ENCODE results near the gene DNAJC18. TPM values are rescaled to one million over a fixed set of nuclear protein-coding genes. Genes with fewer than 3 reads are reported as not detected.

DNAJC18 gene
- total and polyA plus RNA-seq, 5 donors, result 5.6 to 24.9 (median 14.8) TPM

DNA sequence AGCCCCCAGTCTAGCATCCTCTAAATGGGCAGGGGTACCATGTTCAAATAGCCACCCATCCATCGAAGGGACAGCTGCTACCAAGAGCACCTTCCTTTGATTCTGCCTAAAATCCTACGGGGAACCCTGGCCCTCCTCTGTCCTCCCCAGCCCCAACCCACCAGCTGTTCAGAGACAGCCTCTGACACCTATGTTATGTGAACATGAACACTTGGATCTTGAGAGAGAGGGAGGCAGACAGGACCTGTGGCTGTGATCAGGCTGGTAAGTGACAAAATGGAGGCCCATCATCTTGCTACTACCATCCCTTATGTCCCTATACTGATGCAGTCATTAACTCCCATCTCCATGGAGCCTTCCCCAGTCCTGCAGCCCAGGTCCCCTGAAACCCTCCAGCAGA is 64.4 kb downstream of the DNAJC18 start:
- WGBS, result 95% methylated on average over 2 of the region's 2 CpGs
- intact Hi-C loops (cut with DNase I), result no loop called here
- Histone ChIP-seq H3K9me3 (ENCODE audit: control insufficient read depth, low read length) (no peaks in the 10 kb centered on the region), H3K27me3 (ENCODE audit: control insufficient read depth, insufficient read depth) (no peaks in the 10 kb centered on the region), H3K27ac (ENCODE audit: low read length) (no peak overlapping the region), H3K4me1 (ENCODE audit: control insufficient read depth, insufficient read depth, low read length) (no peaks in the 10 kb centered on the region), H3K4me3 (ENCODE audit: low read length) (no peak overlapping the region)
- no peak for DNase-seq
- ATAC-seq, result no peak

DNA sequence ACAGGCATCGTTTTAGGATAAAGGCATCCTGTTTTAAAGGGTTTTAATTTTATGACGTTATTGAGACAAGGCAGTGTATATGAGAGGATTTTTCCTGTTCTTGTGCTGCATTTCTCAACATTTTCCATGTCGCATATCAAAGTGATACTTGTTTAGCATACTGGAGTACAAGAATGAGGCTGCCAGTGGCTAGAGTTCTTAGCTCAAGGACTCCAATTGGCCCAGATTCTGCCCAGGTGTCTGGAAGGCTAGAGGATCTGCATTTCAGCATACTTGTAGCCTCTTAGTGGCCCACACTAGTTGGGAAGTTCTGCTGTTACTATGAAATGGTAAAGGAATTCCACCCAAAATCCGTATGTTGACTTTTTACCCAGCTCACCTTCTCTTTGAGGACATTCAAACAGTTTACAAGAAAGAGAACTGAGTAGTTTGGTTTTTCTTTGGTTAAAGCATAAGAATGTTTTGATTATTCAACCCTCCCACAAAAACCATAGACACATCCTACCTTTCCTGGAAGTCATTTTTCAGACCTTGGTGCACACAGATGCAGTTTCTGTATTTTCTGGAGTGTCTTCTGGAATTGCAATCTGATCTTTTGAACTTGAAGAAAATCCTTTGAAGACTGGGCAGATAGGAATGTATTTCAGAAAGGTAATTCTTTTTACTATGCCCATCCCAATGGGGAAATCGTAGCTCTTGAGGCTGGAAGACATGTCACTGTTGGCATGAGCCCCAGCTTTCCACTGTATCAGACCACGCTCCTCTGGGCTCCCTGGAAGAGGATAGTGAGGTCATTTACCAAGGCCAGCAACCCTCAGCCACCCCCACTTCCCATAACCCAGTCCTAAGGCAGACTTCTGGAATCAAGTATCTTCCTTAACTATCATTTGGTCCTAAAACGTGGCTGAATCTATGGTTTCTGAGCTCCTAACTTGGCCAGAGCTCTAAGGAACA is 67.6 kb downstream of the DNAJC18 start:
- no peaks in the 10 kb centered on the region for H3K27me3 ChIP-seq (ENCODE audit: control insufficient read depth, insufficient read depth)
- intact Hi-C loops (cut with DNase I), result no loop called here
- 69% methylated on average over 7 of the region's 7 CpGs for WGBS
- no peaks in the 10 kb centered on the region for H3K9me3 ChIP-seq (ENCODE audit: control insufficient read depth, low read length)
- no peak overlapping the region for H3K4me3 ChIP-seq (ENCODE audit: low read length)
- no peak overlapping the region for H3K27ac ChIP-seq (ENCODE audit: low read length)
- no peaks in the 10 kb centered on the region for H3K4me1 ChIP-seq (ENCODE audit: control insufficient read depth, insufficient read depth, low read length)
- peak; percentile 27 to 58 for ATAC-seq
- no peak for DNase-seq

DNA sequence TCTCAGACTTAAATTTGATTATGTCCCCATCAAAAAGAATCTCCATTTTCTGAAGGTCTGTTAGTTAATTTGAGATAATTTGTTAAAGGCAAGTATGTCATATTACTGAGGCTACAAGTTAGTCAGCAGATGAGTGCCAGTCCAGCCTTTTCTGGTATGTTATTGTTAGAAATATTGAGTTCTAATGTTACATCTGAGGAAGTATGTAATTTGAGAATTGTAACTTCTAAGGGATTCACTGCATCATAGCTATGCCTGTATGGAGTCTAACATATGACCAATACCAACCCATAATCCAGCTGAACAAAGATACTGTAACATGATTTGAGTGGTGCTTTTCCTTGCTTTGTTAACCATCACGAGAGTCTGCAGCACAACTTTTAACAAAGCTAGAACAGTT is 70.1 kb downstream of the DNAJC18 start:
- no peak for DNase-seq
- no peak for ATAC-seq
- H3K4me1 ChIP-seq (ENCODE audit: control insufficient read depth, insufficient read depth, low read length), result no peaks in the 10 kb centered on the region
- no peaks in the 10 kb centered on the region for H3K9me3 ChIP-seq (ENCODE audit: control insufficient read depth, low read length)
- no peaks in the 10 kb centered on the region for H3K27me3 ChIP-seq (ENCODE audit: control insufficient read depth, insufficient read depth)
- no peak overlapping the region for H3K4me3 ChIP-seq (ENCODE audit: low read length)
- no peak overlapping the region for H3K27ac ChIP-seq (ENCODE audit: low read length)
- intact Hi-C loops (cut with DNase I), result no loop called here
- WGBS, result 91% methylated on average over 1 of the region's 1 CpG

DNA sequence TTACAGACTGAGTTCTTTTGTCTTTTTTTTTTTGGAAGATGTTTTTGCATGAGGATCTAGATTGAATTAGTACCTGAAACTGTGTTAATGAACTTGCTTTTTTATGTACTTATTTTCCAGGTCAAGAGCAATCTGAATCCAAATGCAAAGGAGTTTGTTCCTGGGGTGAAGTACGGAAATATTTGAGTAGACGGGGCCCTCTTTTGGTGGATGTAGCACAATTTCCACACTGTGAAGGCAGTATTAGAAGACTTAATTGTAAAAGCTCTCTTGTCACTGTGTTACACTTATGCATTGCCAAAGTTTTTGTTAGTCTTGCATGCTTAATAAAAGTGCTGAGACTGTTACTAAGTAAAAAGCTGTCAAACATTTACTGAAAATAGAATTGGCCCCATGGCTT is 70.7 kb downstream of the DNAJC18 start:
- intact Hi-C loops (cut with DNase I), result no loop called here
- Histone ChIP-seq H3K4me3 (ENCODE audit: low read length) (no peak overlapping the region), H3K27ac (ENCODE audit: low read length) (no peak overlapping the region), H3K27me3 (ENCODE audit: control insufficient read depth, insufficient read depth) (no peaks in the 10 kb centered on the region), H3K4me1 (ENCODE audit: control insufficient read depth, insufficient read depth, low read length) (no peaks in the 10 kb centered on the region), H3K9me3 (ENCODE audit: control insufficient read depth, low read length) (no peaks in the 10 kb centered on the region)
- WGBS, result 59% methylated on average over 2 of the region's 2 CpGs
- ATAC-seq (no peak), DNase-seq (no peak)

DNA sequence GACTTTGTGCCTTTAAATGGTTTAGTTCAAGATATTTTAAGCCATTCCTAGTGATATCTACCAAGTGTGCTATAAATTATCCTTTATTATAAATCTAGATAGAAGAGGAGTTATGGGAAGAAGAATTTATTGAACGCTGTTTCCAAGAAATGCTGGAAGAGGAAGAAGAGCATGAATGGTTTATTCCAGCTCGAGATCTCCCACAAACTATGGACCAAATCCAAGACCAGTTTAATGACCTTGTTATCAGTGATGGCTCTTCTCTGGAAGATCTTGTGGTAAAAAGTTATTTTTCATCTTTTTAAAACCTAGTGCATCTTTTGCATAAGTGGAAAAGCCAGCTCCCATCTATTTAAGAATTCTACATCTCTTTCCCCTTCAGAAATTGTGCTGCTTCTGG is 74.9 kb downstream of the DNAJC18 start:
- H3K4me1 ChIP-seq (ENCODE audit: control insufficient read depth, insufficient read depth, low read length), result no peaks in the 10 kb centered on the region
- ATAC-seq (no peak), DNase-seq (no peak)
- no peak overlapping the region for H3K4me3 ChIP-seq (ENCODE audit: low read length)
- H3K27me3 ChIP-seq (ENCODE audit: control insufficient read depth, insufficient read depth), result no peaks in the 10 kb centered on the region
- no peak overlapping the region for H3K27ac ChIP-seq (ENCODE audit: low read length)
- no peaks in the 10 kb centered on the region for H3K9me3 ChIP-seq (ENCODE audit: control insufficient read depth, low read length)
- WGBS, result 70% methylated on average over 2 of the region's 2 CpGs
- intact Hi-C loops (cut with DNase I), result no loop called here

DNA sequence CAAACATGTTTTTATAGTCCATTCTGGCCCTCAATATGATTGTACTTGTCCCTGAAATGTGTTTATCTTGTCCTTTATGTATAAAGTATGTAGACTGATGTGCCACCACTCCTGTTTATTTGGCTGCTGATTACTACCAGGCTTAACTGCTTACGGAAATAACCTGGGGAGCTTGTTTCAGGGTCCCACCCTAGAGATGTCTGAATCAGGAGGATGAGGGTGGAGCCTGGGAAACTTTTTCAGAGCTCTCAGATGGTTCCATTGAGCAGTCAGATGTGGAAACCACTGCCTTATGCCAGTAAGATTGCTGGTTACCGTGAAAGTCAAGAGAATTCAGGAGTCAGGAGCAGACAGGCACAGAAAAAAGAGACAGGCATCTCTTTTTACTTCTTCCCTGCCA is 75.4 kb downstream of the DNAJC18 start:
- intact Hi-C loops (cut with DNase I), result no loop called here
- no peaks in the 10 kb centered on the region for H3K9me3 ChIP-seq (ENCODE audit: control insufficient read depth, low read length)
- no peak overlapping the region for H3K27ac ChIP-seq (ENCODE audit: low read length)
- peak in 1 of 2 donors; percentile 58 for ATAC-seq
- WGBS, result 77% methylated on average over 2 of the region's 2 CpGs
- no peak overlapping the region for H3K4me3 ChIP-seq (ENCODE audit: low read length)
- H3K27me3 ChIP-seq (ENCODE audit: control insufficient read depth, insufficient read depth), result no peaks in the 10 kb centered on the region
- no peaks in the 10 kb centered on the region for H3K4me1 ChIP-seq (ENCODE audit: control insufficient read depth, insufficient read depth, low read length)
- DNase-seq, result no peak

DNA sequence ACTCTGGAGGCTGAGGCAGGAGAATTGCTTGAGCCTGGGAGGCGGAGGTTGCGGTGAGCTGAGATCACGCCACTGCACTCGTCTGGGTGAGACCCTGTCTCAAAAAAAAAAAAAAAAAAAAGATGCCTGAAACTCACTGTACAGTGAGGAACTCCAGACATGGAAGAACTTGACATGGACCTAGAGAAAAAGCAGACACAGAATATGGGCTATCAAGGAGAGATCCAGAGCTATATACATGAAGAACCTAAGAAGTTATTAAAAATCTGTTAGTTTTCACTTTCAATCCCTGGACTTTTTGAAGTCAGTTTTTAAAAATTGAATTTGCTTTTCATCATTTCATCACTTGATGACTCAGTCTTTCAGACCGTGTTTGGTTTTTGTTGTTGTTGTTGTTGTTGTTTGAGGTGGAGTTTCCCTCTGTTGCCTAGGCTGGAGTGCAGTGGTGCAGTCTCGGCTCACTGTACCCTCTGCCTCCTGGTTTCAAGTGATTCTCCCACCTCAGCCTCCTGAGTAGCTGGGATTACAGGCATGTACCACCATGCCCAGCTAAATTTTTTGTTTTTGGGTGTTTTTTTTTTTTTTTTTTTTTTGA is 77.4 kb downstream of the DNAJC18 start:
- no peak overlapping the region for H3K27ac ChIP-seq (ENCODE audit: low read length)
- no peaks in the 10 kb centered on the region for H3K9me3 ChIP-seq (ENCODE audit: control insufficient read depth, low read length)
- H3K4me3 ChIP-seq (ENCODE audit: low read length), result no peak overlapping the region
- ATAC-seq, result no peak
- no peaks in the 10 kb centered on the region for H3K4me1 ChIP-seq (ENCODE audit: control insufficient read depth, insufficient read depth, low read length)
- H3K27me3 ChIP-seq (ENCODE audit: control insufficient read depth, insufficient read depth), result no peaks in the 10 kb centered on the region
- no peak for DNase-seq
- 85% methylated on average over 6 of the region's 6 CpGs for WGBS
- intact Hi-C loops (cut with DNase I), result no loop called here

DNA sequence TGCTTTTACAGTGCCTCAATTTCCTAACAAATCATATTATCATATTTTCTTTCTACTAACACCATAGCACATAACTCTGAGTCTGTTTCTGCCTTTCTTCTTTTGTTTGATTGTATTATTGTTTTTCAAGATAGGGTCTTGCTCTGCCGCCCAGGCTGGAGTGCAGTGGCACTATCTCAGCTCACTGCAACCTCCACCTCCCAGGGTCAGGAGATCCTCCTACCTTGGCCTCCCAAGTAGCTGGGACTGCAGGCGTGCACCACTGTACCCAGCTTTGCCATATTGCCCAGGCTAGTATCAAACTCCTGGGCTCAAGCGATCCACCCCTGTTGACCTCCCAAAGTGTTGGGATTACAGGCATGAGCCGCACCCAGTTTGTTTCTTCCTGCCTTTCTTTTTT is 78.9 kb downstream of the DNAJC18 start:
- intact Hi-C loops (cut with DNase I), result no loop called here
- whole genome bisulfite sequencing, result 97% methylated on average over 4 of the region's 4 CpGs
- H3K4me3 ChIP-seq (ENCODE audit: low read length), result no peak overlapping the region
- DNase-seq, result peak in 1 of 3 donors; percentile 16
- ATAC-seq, result no peak
- no peaks in the 10 kb centered on the region for H3K4me1 ChIP-seq (ENCODE audit: control insufficient read depth, insufficient read depth, low read length)
- H3K27me3 ChIP-seq (ENCODE audit: control insufficient read depth, insufficient read depth), result no peaks in the 10 kb centered on the region
- H3K27ac ChIP-seq (ENCODE audit: low read length), result no peak overlapping the region
- H3K9me3 ChIP-seq (ENCODE audit: control insufficient read depth, low read length), result no peaks in the 10 kb centered on the region

Other genes with a start within 250 kb of the DNAJC18 start
- 10 to 100 TPM; 43.4 to 51.6 (median 43.7) TPM for gene SIL1, start 241.2 kb downstream of the DNAJC18 start, total RNA-seq
- gene SIL1, start 241.2 kb downstream of the DNAJC18 start, polyA plus RNA-seq, result 44.4 TPM
- gene MATR3, start 145.8 kb downstream of the DNAJC18 start, total RNA-seq, result 100 to 1,000 TPM; 144 to 162 (median 147) TPM
- gene MATR3, start 145.8 kb downstream of the DNAJC18 start, polyA plus RNA-seq, result 151 TPM
- gene PAIP2, start 97.7 kb downstream of the DNAJC18 start, total RNA-seq, result 100 to 1,000 TPM; 125 to 158 (median 142) TPM
- 183 TPM for gene PAIP2, start 97.7 kb downstream of the DNAJC18 start, polyA plus RNA-seq
- gene SLC23A1, start 56.2 kb downstream of the DNAJC18 start, total RNA-seq, result not detected
- 0.18 TPM for gene SLC23A1, start 56.2 kb downstream of the DNAJC18 start, polyA plus RNA-seq
- gene MZB1, start 49.6 kb downstream of the DNAJC18 start, total RNA-seq, result 1 to 10 TPM in 2 of 4 donors, under 1 TPM in 2; 0.70 to 1.8 (median 1.1) TPM
- gene MZB1, start 49.6 kb downstream of the DNAJC18 start, polyA plus RNA-seq, result 0.38 TPM
- 10 to 100 TPM; 24.8 to 38.5 (median 33.0) TPM for gene PROB1, start 44.4 kb downstream of the DNAJC18 start, total RNA-seq
- 22.2 TPM for gene PROB1, start 44.4 kb downstream of the DNAJC18 start, polyA plus RNA-seq
- 10 to 100 TPM in 3 of 4 donors, 1 to 10 TPM in 1; 9.8 to 25.4 (median 14.4) TPM for gene SPATA24, start 35.4 kb downstream of the DNAJC18 start, total RNA-seq
- 34.6 TPM for gene SPATA24, start 35.4 kb downstream of the DNAJC18 start, polyA plus RNA-seq
- 10 to 100 TPM; 19.9 to 38.3 (median 21.2) TPM for gene ECSCR, start 23.2 kb upstream of the DNAJC18 start, total RNA-seq
- gene ECSCR, start 23.2 kb upstream of the DNAJC18 start, polyA plus RNA-seq, result 25.3 TPM
- gene SMIM33, start 31.5 kb upstream of the DNAJC18 start, total RNA-seq, result not detected
- not detected for gene SMIM33, start 31.5 kb upstream of the DNAJC18 start, polyA plus RNA-seq
- 100 to 1,000 TPM in 1 of 4 donors, 10 to 100 TPM in 3; 79.7 to 125 (median 93.8) TPM for gene STING1, start 43.2 kb upstream of the DNAJC18 start, total RNA-seq
- gene STING1, start 43.2 kb upstream of the DNAJC18 start, polyA plus RNA-seq, result 47.9 TPM
- gene UBE2D2, start 121.8 kb upstream of the DNAJC18 start, total RNA-seq, result 100 to 1,000 TPM; 112 to 138 (median 120) TPM
- gene UBE2D2, start 121.8 kb upstream of the DNAJC18 start, polyA plus RNA-seq, result 111 TPM
- gene CXXC5, start 208.8 kb upstream of the DNAJC18 start, total RNA-seq, result 10 to 100 TPM; 33.9 to 70.5 (median 55.9) TPM
- gene CXXC5, start 208.8 kb upstream of the DNAJC18 start, polyA plus RNA-seq, result 47.5 TPM